GM18502 (cell line): ENCODE data around the gene GPRIN1.
"Not testable (repeated sequence)": the region's sequence is repeated elsewhere in the genome, so short reads cannot be mapped to it uniquely, and the experiment has no call there.

Source experiments
- ATAC-seq: cut with Tn5 transposase; IDR thresholded peaks from one replicate; pipeline ENCODE4 v1.9.1; 2021; ENCODE audit warnings: mild to moderate bottlenecking; ENCODE audit not compliant: unreplicated experiment, poor library complexity

GPRIN1 gene

DNA sequence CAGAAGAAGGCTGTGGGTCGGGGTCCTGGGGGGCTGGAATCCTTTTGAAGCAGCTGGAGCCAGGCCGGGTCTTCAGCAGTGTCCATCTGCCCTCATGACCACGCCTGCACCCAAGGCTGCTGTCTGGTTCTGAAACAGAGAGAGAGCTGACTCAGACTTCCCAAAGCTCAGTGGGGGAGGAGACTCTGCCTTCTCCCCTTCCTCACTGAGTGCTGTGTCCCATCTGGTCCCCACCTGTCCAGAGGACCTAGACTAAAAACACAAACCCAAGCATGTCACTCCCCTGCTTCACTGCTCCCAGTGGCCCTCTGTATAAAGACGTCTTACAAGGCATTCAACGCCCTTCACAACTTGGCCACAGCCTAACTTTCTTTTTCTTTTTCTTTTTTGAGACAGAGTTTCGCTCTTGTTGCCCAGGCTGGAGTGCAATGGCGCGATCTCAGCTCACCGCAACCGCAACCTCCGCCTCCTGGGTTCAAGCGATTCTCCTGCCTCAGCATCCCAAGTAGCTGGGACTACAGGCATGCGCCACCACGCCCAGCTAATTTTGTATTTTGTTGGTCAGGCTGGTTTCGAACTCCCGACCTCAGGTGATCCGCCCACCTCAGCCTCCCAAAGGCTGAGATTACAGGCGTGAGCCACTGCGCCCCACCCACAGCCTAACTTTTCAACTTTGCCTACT is 10.1 kb downstream of the GPRIN1 start:
- ATAC-seq = not testable (repeated sequence)

DNA sequence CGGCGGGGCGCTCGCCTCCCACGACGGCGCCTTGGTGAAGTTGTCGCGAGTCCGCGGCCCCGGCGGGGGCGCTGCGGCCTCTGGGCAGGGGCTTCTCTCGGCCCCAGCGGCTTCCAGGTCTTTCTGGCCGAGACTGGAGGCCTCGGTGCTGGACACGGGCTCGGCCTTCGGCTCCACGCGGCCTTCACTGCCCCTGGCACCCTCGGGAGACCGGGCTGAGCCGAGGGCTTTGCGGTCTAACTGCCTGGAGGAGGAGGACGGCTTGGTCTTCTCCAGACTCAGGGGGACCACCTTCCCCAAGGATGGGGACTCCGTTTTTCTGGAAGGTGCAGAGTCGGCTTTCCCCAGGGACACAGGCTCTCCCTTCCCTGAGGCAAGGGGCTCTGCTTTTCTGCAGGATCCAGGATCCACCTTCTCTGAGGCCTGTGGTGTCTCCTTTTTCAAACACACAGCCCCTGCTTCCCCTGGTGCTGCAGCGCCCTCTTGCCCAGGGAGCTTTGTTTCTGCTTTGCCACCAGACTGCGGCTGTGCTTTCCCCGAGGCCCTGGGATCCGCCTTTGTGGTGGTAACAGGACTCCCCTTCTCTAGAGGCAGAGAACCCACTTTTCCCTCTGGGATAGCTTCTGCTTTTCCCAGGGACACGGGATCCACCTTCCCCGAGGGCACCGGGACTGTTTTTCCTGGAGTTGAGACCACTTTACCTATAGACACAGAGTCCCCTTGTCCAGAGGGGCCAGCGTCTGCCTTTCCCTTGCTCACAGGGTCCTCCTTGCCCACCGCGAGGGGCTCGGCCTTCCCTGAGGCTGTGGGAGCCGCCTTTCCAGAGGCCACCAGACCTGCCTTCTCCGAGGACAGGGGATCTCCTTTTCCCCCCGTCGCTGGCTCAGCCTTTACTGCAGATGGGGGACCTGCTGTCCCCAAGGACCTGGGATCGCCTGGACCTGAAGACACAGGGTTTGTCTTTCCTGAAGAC is 12.3 kb downstream of the GPRIN1 start:
- ATAC-seq = no peak

- peak; percentile 71 for ATAC-seq
Measured at GRCh38 chr5:176596689-176597416, 13.1 kb downstream of the GPRIN1 start.

GRCh38 chr5:176596069-176596644 is 13.8 kb downstream of the GPRIN1 start:
- peak; percentile 4 for ATAC-seq

DNA sequence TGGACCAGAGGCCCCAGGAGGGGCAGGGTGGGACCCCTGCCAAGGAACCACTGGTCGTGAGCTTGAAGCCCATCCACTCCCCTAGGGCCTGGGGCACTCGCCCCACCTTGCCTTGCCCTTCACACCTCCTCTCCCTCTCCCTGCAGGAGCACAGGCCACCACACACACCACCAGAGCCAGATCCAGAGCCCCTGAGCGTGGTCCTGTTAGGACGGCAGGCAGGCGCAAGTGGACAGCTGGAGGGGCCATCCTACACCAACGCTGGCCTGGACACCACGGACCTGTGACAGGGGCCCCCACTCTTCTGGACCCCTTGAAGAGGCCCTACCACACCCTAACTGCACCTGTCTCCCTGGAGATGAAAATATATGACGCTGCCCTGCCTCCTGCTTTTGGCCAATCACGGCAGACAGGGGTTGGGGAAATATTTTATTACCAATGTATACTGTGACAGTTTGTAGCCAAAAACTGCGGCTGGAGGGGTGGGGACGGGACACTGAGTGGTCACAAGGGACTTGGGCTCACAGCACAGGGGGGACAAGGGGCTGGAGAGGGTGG is 14.5 kb downstream of the GPRIN1 start:
- ATAC-seq = no peak

DNA sequence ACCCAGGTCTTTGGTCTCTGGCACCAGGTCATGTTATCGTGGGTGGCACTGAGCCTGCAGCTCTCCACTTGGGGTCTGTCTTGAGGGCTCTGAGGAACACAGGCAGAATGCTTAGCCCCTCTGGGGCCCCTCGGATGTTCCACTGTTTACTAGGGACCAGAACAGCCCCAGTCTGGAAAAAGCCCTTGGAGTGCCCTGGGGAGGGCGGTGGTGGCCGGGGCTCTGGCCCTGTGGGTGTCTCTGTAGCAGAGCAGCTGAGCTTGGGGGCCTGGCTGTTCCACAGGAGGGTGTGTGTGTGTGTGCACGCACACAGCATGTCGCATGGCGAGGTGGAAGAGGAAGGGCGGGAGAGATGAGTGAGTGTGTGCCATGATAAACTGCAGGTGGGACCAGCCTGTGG is 15.4 kb downstream of the GPRIN1 start:
- no peak for ATAC-seq

GRCh38 chr5:176593273-176593869 is 16.6 kb downstream of the GPRIN1 start:
- no peak for ATAC-seq

DNA sequence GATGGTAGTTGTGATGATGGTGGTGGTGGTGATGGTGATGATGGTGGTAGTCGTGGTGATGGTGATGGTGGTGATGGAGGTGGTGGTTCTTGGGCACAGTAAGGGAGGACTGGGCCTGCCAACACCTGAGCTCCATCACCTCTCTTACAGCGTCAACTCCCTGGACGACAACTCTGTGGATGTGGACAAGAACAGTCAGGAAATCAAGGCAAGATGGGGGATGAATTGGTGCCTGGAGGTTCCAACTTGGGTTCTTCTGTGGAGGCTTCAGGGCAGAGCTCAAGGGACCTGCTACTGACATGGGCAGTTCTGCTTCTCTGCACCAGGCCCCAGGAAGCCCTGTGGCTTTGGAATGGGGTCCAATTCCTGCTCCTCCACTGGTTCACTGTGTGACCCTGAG is 17.4 kb downstream of the GPRIN1 start:
- no peak for ATAC-seq

- not testable (repeated sequence) for ATAC-seq
Measured at GRCh38 chr5:176591667-176592066, 18.3 kb downstream of the GPRIN1 start.

- ATAC-seq = no peak
Measured at GRCh38 chr5:176590035-176590717, 19.8 kb downstream of the GPRIN1 start.

DNA sequence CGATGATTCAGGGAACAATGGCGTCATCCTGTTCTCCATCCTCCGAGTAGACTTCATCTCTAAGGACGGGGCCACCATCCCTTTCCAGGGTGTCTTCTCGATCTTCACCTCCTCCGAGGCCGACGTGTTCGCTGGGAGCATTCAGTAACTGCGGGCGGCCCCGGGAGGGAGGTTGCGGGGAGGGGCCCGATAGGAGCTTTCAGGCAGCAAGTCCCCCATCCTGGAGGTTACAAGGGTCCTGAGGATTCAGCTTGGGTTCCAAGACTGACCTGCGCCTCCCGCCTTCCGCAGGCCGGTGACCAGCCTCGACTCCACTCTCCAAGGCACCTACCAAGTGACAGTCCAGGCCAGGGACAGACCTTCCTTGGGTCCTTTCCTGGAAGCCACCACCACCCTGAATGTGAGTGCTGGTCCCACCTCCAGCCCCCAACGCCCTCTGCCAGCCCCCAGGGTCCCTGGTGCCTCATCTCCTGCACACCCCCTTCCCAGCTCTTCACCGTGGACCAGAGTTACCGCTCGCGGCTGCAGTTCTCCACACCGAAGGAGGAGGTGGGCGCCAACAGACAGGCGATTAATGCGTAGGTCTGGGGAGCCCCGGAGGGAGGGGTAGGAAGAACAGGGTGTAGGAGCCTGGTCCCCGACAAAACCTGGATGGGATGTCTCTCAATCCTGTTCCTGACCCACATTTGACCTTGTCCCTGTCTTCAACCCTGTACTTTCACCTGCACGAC is 20.8 kb downstream of the GPRIN1 start:
- ATAC-seq = no peak

- no peak for ATAC-seq
Measured at GRCh38 chr5:176588297-176588696, 21.7 kb downstream of the GPRIN1 start.

DNA sequence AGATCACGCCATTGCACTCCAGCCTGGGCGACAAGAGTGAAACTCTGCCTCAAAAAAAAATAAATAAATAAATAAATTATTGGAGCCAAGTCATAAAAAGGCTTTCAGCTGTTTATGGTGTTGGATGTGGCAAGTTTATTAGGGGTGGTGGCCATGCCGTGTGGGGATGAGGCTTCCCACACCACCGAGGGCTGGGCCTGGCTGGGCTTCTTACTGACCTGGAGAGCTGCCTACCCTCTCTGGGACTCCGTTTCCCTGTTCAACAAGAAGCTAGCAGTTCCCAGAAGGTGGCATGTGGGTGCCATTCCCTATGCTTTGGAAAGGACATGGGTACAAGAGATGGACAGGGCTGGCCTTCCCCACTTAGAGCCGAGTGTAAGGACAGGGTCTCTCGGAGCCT is 22.6 kb downstream of the GPRIN1 start:
- ATAC-seq = no peak

GRCh38 chr5:176583076-176583475 is 26.9 kb downstream of the GPRIN1 start:
- ATAC-seq = no peak

DNA sequence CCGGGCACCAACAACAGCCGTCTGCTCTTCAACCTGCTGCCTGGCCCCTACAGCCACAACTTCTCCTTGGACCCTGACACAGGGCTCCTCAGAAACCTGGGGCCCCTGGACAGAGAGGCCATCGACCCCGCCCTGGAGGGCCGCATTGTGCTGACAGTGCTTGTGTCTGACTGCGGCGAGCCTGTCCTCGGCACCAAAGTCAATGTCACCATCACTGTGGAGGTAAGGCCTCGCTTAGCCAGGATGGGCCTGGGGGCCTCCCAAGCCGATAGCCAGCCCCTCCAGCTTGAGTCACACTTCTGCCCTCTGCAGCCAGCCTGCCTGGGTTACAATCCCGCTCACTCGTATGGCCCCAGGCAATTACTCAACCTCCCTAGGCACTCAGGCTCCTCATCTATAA is 28.6 kb downstream of the GPRIN1 start:
- ATAC-seq = no peak

DNA sequence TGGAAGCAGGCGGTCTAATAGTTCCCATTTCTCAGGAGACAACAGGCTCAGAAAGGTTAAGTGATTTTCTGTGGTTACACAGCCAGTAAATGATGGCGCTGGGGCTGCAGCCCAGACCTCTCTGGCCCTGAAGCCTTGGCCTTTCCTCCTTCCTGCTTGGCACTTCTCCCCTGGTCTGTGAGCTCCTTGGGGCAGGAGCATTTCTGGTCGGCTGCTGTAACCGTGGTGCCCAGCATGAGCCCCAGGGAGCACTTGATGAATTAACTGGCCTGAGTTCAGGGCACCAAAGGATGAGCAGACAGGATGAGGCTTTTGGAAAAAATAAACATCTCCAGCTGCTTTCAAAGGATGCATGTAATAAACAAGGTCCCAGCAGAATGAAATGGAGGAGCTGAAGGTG is 30.6 kb downstream of the GPRIN1 start:
- ATAC-seq = no peak

DNA sequence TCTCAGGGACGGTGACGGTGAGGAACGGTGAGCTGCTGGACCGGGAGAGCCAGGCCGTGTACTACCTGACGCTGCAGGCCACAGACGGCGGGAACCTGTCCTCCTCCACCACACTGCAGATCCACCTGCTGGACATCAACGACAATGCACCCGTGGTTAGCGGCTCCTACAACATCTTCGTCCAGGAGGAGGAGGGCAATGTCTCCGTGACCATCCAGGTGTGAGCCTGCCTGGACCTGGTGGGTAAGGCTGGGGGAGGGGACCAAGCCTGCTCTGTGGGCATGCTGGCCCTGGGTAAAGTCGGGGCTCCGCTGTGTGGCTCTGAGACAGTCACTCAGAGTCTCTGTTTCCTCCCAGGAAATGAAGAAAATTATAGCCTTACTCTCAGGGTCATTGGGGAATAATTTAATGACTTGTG is 31.6 kb downstream of the GPRIN1 start:
- ATAC-seq = no peak

- ATAC-seq = no peak
Measured at GRCh38 chr5:176577312-176578176, 32.4 kb downstream of the GPRIN1 start.
